Measurements from ENCODE around the gene CLCN7. TPM values are rescaled to one million over a fixed set of nuclear protein-coding genes. Genes with fewer than 3 reads are reported as not detected.

Gene CLCN7
- total RNA-seq, 3 donors from 2014 or later, result 59.3 to 98.1 (median 59.8) TPM

GRCh38 chr16:1429012-1429411, 45.8 kb downstream of the CLCN7 start:
- Histone ChIP-seq H3K4me1 (ENCODE audit: low read depth) (no peaks in the 10 kb centered on the region), H3K9me3 (no peaks in the 10 kb centered on the region), H3K36me3 (ENCODE audit: low read depth) (no peaks in the 10 kb centered on the region), H3K4me3 (no peak overlapping the region)
- intact Hi-C loops (cut with DNase I, micrococcal nuclease), result no loop called here
- ATAC-seq (no peak), DNase-seq (no peak)
- TF ChIP-seq CTCF (IDR thresholded peaks at IDR 0.05), result no peak

GRCh38 chr16:1428511-1428910, 46.3 kb downstream of the CLCN7 start:
- Histone ChIP-seq H3K36me3 (ENCODE audit: low read depth) (no peaks in the 10 kb centered on the region), H3K9me3 (no peaks in the 10 kb centered on the region), H3K4me1 (ENCODE audit: low read depth) (no peaks in the 10 kb centered on the region), H3K4me3 (no peak overlapping the region)
- ATAC-seq (peak; percentile 57), DNase-seq (peak in 2 of 3 donors; percentile 32 to 48)
- no peak for TF ChIP-seq CTCF (IDR thresholded peaks at IDR 0.05)
- intact Hi-C loops (cut with DNase I, micrococcal nuclease), result no loop called here

DNA sequence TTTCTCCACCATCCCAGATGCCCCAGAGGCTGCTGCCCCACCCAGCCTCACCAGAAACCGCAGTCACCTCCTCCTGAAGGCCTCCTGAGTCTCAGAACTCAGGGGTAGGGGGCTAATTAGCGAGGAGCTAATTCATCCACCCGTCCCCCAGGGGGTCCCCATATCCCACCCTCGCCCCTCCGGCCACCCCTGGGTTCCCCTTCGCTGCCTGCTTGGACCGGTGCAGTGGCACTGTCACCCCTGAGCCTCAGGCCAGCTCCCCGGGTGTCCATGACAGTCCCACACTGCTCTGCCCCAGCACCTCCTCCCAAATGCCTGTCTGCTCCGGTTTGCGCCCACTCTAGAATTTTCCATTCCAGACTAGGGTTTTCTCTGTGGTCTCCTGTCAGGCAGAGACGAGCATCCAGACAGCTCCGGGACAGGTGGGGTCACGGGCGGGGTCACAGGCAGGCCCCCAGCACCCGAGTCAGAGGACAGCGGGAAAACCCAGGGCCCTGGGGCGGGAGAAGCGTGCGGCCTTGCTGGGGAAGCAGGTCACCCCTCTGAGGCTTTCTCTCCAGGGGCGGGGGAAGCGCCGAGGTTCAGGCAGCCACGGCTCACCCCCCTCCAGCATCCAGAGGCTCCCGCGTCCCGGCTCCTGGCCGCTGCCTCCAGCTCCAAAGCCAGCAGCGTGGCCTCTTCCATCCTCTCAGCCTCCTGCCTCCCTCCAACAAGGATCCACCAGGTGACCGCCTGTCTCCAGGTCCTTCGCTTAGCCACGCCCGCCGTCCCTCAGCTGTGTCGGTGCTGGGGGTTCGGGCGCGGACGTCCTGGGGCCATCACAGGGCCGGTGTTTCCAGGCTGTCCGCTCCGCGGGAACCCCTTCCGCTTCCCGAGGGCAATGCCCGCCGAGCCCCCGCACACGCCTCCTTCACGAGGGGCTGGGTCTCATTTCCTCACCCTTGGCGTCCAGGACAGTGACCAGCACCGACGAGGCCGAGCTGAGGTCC, 47.1 kb downstream of the CLCN7 start:
- H3K4me3 ChIP-seq, result no peak overlapping the region
- H3K4me1 ChIP-seq (ENCODE audit: low read depth), result no peaks in the 10 kb centered on the region
- H3K9me3 ChIP-seq, result no peaks in the 10 kb centered on the region
- DNase-seq (no peak), ATAC-seq (no peak)
- H3K36me3 ChIP-seq (ENCODE audit: low read depth), result no peaks in the 10 kb centered on the region
- intact Hi-C loops (cut with DNase I, micrococcal nuclease), result no loop called here
- no peak for TF ChIP-seq CTCF (IDR thresholded peaks at IDR 0.05)

DNA sequence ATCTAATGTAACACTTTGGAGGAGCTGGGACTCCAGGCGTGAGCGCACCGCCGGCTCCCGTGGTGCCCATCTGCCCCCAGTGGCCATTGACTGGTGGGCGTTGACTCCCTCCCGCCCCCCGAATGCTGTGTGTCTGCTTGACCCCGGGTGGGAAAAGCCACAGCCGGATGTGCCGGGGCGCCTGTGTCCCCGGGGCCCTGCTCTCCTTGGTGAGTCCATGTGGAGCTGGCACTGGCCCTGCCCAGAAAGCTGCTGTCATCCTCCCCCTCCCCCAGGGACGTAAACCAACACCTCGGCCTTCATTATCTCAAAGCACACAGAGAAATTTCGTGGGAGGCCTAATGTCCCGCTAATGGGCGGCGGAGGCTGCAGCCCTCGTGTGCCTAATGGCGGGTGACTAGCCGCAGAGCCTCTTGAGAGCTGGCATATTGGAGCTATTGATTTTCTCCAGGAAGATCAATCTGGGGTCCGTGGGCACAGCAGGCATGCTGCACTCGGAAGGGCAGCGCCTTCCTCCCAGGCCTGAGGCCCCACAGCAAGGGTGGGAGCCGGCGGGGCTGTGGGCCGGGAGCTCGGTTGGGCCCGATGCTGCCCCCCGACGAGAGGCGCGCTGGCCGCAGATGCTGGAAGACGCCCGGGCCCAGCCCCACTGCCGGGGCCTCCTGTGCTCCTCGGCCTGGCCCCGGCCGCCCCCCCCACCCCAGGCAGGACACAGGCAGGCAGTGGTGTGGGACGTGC, 47.9 kb downstream of the CLCN7 start:
- ATAC-seq, result no peak
- H3K4me3 ChIP-seq, result no peak overlapping the region
- no peaks in the 10 kb centered on the region for H3K36me3 ChIP-seq (ENCODE audit: low read depth)
- intact Hi-C loops (cut with DNase I, micrococcal nuclease), result no loop called here
- no peaks in the 10 kb centered on the region for H3K9me3 ChIP-seq
- DNase-seq, result no peak
- no peak for TF ChIP-seq CTCF (IDR thresholded peaks at IDR 0.05)
- no peaks in the 10 kb centered on the region for H3K4me1 ChIP-seq (ENCODE audit: low read depth)

GRCh38 chr16:1425616-1426370, 49.0 kb downstream of the CLCN7 start:
- DNase-seq (no peak), ATAC-seq (no peak)
- TF ChIP-seq CTCF (IDR thresholded peaks at IDR 0.05), result no peak
- intact Hi-C loops (cut with DNase I, micrococcal nuclease), result no loop called here
- Histone ChIP-seq H3K4me1 (ENCODE audit: low read depth) (peaks cover 4% of the 10 kb centered on the region), H3K9me3 (no peaks in the 10 kb centered on the region), H3K36me3 (ENCODE audit: low read depth) (no peaks in the 10 kb centered on the region), H3K4me3 (no peak overlapping the region)

Measured in mucosa of descending colon (tissue), 3 donors.